SKM-1 treated with dmso at 0.1 percent for 144 hours (cell line): ENCODE measurements around the gene KRT75.

Experiments used
- DNase-seq: peaks from one replicate; lab custom pipeline; 2025; ENCODE audit not compliant: unreplicated experiment; lab: John Stamatoyannopoulos, UW

Gene KRT75

GRCh38 chr12:52394836-52395405, 39.2 kb downstream of the KRT75 start:
- no peak for DNase-seq

GRCh38 chr12:52392465-52393007, 41.6 kb downstream of the KRT75 start:
- no peak for DNase-seq

- no peak for DNase-seq
These were observed 42.6 kb downstream of the KRT75 start for GRCh38 chr12:52391618-52392002.

- DNase-seq: no peak
These were observed 43.2 kb downstream of the KRT75 start for GRCh38 chr12:52390739-52391617.

GRCh38 chr12:52389313-52390207, 44.6 kb downstream of the KRT75 start:
- no peak for DNase-seq

- no peak for DNase-seq
These were observed 46.3 kb downstream of the KRT75 start for GRCh38 chr12:52387859-52388258.

GRCh38 chr12:52385226-52385702, 48.9 kb downstream of the KRT75 start, which contains the start of gene KRT84:
KRT84 (minus strand) TSS chr12:52385652; CDS start chr12:52385585, 67 bp downstream.
- no peak for DNase-seq

- DNase-seq: no peak
These were observed 50.8 kb downstream of the KRT75 start for GRCh38 chr12:52383331-52383730.

- no peak for DNase-seq
These were observed 51.3 kb downstream of the KRT75 start for GRCh38 chr12:52382854-52383253.

GRCh38 chr12:52381206-52381605, 53.0 kb downstream of the KRT75 start:
- no peak for DNase-seq

- DNase-seq: no peak
These were observed 53.9 kb downstream of the KRT75 start for GRCh38 chr12:52380271-52380694.

- no peak for DNase-seq
These were observed 54.6 kb downstream of the KRT75 start for GRCh38 chr12:52379536-52379935.

- DNase-seq: no peak
These were observed 56.1 kb downstream of the KRT75 start for GRCh38 chr12:52378091-52378490.

- no peak for DNase-seq
These were observed 56.9 kb downstream of the KRT75 start for GRCh38 chr12:52377266-52377665.
